K562 (cell line): Measurements from ENCODE around the gene PPP1R15A. TPM values are rescaled to one million over a fixed set of nuclear protein-coding genes. Genes with fewer than 3 reads are reported as not detected.

ENCODE experiments used
- BRD4 ChIP-seq: fragments of 200-600 bp; sonication (generic); IDR thresholded peaks from 2 replicates; pipeline ENCODE4 v1.6.1; 2017; ENCODE audit warnings: inconsistent platforms
- CBX3 ChIP-seq, 2 experiments: IDR thresholded peaks; 1 replicate in 1 of 2; 2 replicates in 1 of 2; pipeline ENCODE4 v1.6.1; 2012; ENCODE audit warnings: inconsistent platforms in 2 of 2, low read length in 2 of 2, borderline replicate concordance in 1 of 2, control low read depth in 1 of 2
- CHCHD3 ChIP-seq: fragments of 250-450 bp; sonication (Bioruptor Pico); IDR thresholded peaks from 2 replicates; pipeline ENCODE4 v2.1.2; 2022; ENCODE audit warnings: mild to moderate bottlenecking
- DDX20 ChIP-seq: fragments of 450-650 bp; IDR thresholded peaks from 2 replicates; pipeline ENCODE4 v1.6.1; 2016; ENCODE audit warnings: missing genetic modification characterization, low read depth, mild to moderate bottlenecking, missing compliant biosample characterization, moderate library complexity
- EZH2 ChIP-seq: IDR thresholded peaks from 2 replicates; pipeline ENCODE4 v1.6.1; 2012; ENCODE audit warnings: low read depth, mild to moderate bottlenecking, inconsistent platforms, low read length, borderline replicate concordance
- FOSL1 ChIP-seq: fragments of 200-800 bp; sonication (Bioruptor generic); conservative IDR thresholded peaks from 2 replicates; pipeline ENCODE4 v1.6.1; 2016; ENCODE audit warnings: missing genetic modification characterization, missing compliant biosample characterization
- HDAC3 ChIP-seq: fragments of 450-650 bp; IDR thresholded peaks from 2 replicates; pipeline ENCODE4 v1.6.1; 2018; ENCODE audit warnings: borderline replicate concordance, mild to moderate bottlenecking, moderate library complexity; ENCODE audit not compliant: partially characterized antibody
- MXI1 ChIP-seq: IDR thresholded peaks from 2 replicates; pipeline ENCODE4 v1.6.1; 2011; ENCODE audit warnings: low read depth, mild to moderate bottlenecking, improper control_type of control experiment, low read length
- MYNN ChIP-seq, 2 experiments: sonication (generic); formaldehyde crosslinking in 1 of 2; IDR thresholded peaks; 2 replicates each; pipeline versions ENCODE4 v1.5.0 to v1.6.1; 2016 to 2020; ENCODE audit warnings: antibody characterized with exemption in 1 of 2, missing genetic modification reagents in 1 of 2
- NFIX ChIP-seq: fragments of 250-450 bp; sonication (Bioruptor Pico); IDR thresholded peaks from 2 replicates; pipeline ENCODE4 v1.4.0; 2020; ENCODE audit warnings: low read depth, mild to moderate bottlenecking, moderate library complexity
- OTX1 ChIP-seq: fragments of 450-650 bp; formaldehyde crosslinking; IDR thresholded peaks from 2 replicates; pipeline ENCODE4 v1.4.0; 2022; ENCODE audit warnings: mild to moderate bottlenecking
- RBM25 ChIP-seq: fragments of 200-400 bp; formaldehyde crosslinking; IDR thresholded peaks from 2 replicates; pipeline ENCODE4 v1.6.1; 2018; ENCODE audit warnings: low read length, low read depth, moderate library complexity; ENCODE audit not compliant: severe bottlenecking
- SP2 ChIP-seq: IDR thresholded peaks from 2 replicates; pipeline ENCODE4 v1.6.1; 2011; ENCODE audit warnings: mild to moderate bottlenecking, low read depth, low read length, moderate library complexity; ENCODE audit not compliant: poor library complexity, severe bottlenecking; ENCODE audit errors: extremely low read depth
- STAT5A ChIP-seq: IDR thresholded peaks from 2 replicates; pipeline ENCODE4 v1.6.1; 2012; ENCODE audit warnings: low read length, inconsistent platforms, borderline replicate concordance
- SUPT5H ChIP-seq: fragments of 450-650 bp; IDR thresholded peaks from 2 replicates; pipeline ENCODE4 v1.6.1; 2016
- YBX1 ChIP-seq: fragments of 450-650 bp; IDR thresholded peaks from 2 replicates; pipeline ENCODE4 v1.7.1; 2016; ENCODE audit warnings: mild to moderate bottlenecking
- ZBTB26 ChIP-seq: fragments of 450-650 bp; formaldehyde crosslinking; IDR thresholded peaks from 2 replicates; pipeline ENCODE4 v1.4.0; 2022; ENCODE audit warnings: missing genetic modification characterization
- ZC3H4 ChIP-seq: sonication (generic); formaldehyde crosslinking; IDR thresholded peaks from 2 replicates; pipeline ENCODE4 v1.9.0; 2021; ENCODE audit warnings: missing genetic modification reagents, borderline replicate concordance
- ZC3H8 ChIP-seq: fragments of 450-650 bp; IDR thresholded peaks from 2 replicates; pipeline ENCODE4 v1.6.1; 2017
- ZFP1 ChIP-seq: fragments of 450-650 bp; formaldehyde crosslinking; IDR thresholded peaks from 2 replicates; pipeline ENCODE4 v1.4.0; 2020; ENCODE audit warnings: mild to moderate bottlenecking, mixed read lengths
- ZNF12 ChIP-seq: sonication (generic); formaldehyde crosslinking; IDR thresholded peaks from 2 replicates; pipeline ENCODE4 v1.4.0; 2020; ENCODE audit warnings: mild to moderate bottlenecking, missing genetic modification reagents
- ZNF263 ChIP-seq: sonication (generic); formaldehyde crosslinking; IDR thresholded peaks from 2 replicates; pipeline ENCODE4 v1.8.0; 2022; ENCODE audit warnings: mild to moderate bottlenecking, missing genetic modification reagents, borderline replicate concordance
- ZNF395 ChIP-seq: fragments of 200-800 bp; sonication (Bioruptor generic); IDR thresholded peaks from 2 replicates; pipeline ENCODE4 v1.6.1; 2017; ENCODE audit warnings: missing genetic modification characterization, missing compliant biosample characterization
- ZNF436 ChIP-seq: fragments of 250-450, 450-650 bp; sonication (Bioruptor Pico); formaldehyde crosslinking; IDR thresholded peaks from 2 replicates; pipeline ENCODE4 v1.7.0; 2020; ENCODE audit warnings: mild to moderate bottlenecking
- polyA plus RNA-seq, 8 experiments: library from polyadenylated mRNA; depleted of rRNA in 4 of 8; stranded (reverse) in 5 of 8; unstranded in 3 of 8; fragments of >200 nt; fragmentation: Nextera tagmentation in 2 of 8; fragmentation: Illumina TruSeq in 1 of 8; extraction: Ambion mirVana in 2 of 8; extraction: Trizol in 1 of 8; gene quantifications; 2 replicates each; pipeline versions ENCODE4 v1.2.1 to v1.2.3, GENCODE V29; 2011 to 2014; ENCODE audit warnings: inconsistent platforms in 1 of 8, missing spikeins in 1 of 8
- total RNA-seq, 7 experiments: library from RNA; depleted of rRNA in 6 of 7; stranded (reverse); fragments of >200 nt in 6 of 7; fragmentation: Illumina TruSeq in 2 of 7; extraction: Trizol in 2 of 7; gene quantifications; 2 replicates each; pipeline versions ENCODE4 v1.2.1 to v1.2.3, GENCODE V29; 2011 to 2021; ENCODE audit warnings: low replicate concordance in 1 of 7
- TF ChIP-seq, protein P1 (sequence below): fragments of 250-450 bp; sonication (Bioruptor Pico); IDR thresholded peaks from 2 replicates; pipeline ENCODE4 v1.9.0; 2021; ENCODE audit warnings: mild to moderate bottlenecking
- TF ChIP-seq, protein P2 (sequence below): sonication (generic); formaldehyde crosslinking; IDR thresholded peaks from 2 replicates; pipeline ENCODE4 v1.8.0; 2022; ENCODE audit warnings: missing genetic modification reagents, mild to moderate bottlenecking, moderate library complexity, borderline replicate concordance

The PPP1R15A gene
- total and polyA plus RNA-seq, 9 of the 15 experiments (the other 6 are each of a cell fraction or from before 2014, with no cell fraction given): 0.42 to 73.7 (median 44.0) TPM

DNA sequence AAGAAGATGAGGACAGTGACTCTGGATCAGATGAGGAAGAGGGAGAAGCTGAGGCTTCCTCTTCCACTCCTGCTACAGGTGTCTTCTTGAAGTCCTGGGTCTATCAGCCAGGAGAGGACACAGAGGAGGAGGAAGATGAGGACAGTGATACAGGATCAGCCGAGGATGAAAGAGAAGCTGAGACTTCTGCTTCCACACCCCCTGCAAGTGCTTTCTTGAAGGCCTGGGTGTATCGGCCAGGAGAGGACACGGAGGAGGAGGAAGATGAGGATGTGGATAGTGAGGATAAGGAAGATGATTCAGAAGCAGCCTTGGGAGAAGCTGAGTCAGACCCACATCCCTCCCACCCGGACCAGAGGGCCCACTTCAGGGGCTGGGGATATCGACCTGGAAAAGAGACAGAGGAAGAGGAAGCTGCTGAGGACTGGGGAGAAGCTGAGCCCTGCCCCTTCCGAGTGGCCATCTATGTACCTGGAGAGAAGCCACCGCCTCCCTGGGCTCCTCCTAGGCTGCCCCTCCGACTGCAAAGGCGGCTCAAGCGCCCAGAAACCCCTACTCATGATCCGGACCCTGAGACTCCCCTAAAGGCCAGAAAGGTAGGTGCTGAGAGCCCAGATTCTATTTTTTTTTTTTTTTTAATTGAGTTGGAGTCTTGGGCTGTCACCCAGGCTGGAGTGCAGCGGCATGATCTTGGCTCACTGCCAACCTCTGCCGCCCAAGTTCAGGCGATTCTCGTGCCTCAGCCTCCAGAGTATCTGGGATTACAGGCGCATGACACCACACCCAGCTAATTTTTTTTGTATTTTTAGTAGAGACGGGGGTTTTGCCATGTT lies 2.3 kb downstream of the PPP1R15A start (continued):
- TF ChIP-seq ZC3H8: no peak
- TF ChIP-seq, protein P1, sequence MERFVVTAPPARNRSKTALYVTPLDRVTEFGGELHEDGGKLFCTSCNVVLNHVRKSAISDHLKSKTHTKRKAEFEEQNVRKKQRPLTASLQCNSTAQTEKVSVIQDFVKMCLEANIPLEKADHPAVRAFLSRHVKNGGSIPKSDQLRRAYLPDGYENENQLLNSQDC (CRISPR knock-in tag): no peak
- no peak for TF ChIP-seq YBX1
- no peak for TF ChIP-seq ZC3H4 (CRISPR knock-in tag)
- TF ChIP-seq MXI1: no peak
- no peak; the same call in 1 of the 2 replicates for TF ChIP-seq ZNF263 (CRISPR knock-in tag)
- TF ChIP-seq CHCHD3 (CRISPR knock-in tag): no peak
- no peak for TF ChIP-seq CBX3 (IDR thresholded peaks at IDR 0.05; ENCODE audit: borderline replicate concordance in 1 of 2, low read length in 2 of 2)
- no peak for TF ChIP-seq SP2
- TF ChIP-seq MYNN (IDR thresholded peaks at IDR 0.05): 0 out of 2 replicates have a peak, but pooled peaks have one; percentile 4
- no peak for TF ChIP-seq MYNN (CRISPR knock-in tag; IDR thresholded peaks at IDR 0.05)
- TF ChIP-seq ZNF12 (CRISPR knock-in tag): no peak
- TF ChIP-seq NFIX: peak; percentile 93
- no peak for TF ChIP-seq BRD4
- TF ChIP-seq, protein P2, sequence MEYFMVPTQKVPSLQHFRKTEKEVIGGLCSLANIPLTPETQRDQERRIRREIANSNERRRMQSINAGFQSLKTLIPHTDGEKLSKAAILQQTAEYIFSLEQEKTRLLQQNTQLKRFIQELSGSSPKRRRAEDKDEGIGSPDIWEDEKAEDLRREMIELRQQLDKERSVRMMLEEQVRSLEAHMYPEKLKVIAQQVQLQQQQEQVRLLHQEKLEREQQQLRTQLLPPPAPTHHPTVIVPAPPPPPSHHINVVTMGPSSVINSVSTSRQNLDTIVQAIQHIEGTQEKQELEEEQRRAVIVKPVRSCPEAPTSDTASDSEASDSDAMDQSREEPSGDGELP (CRISPR knock-in tag): no peak
- no peak for TF ChIP-seq FOSL1
- TF ChIP-seq ZBTB26 (CRISPR knock-in tag): peak; percentile 22; the same call in 1 of the 2 replicates
- TF ChIP-seq EZH2: no peak
- no peak for TF ChIP-seq ZNF395 (CRISPR knock-in tag)
- no peak for TF ChIP-seq STAT5A
- no peak for TF ChIP-seq RBM25
- TF ChIP-seq ZFP1 (CRISPR knock-in tag): no peak
- TF ChIP-seq SUPT5H: peak; percentile 44; the same call in 1 of the 2 replicates
- no peak for TF ChIP-seq ZNF436
- no peak for TF ChIP-seq DDX20 (tag)
- TF ChIP-seq OTX1: peak; percentile 75; the same call in 1 of the 2 replicates
- TF ChIP-seq HDAC3: no peak
